GM12864 (cell line): ENCODE results near the gene CELA3B.

Experiments used
- DNase-seq: peaks from one replicate; pipeline ENCODE4 v3.0.0-alpha.2; 2011; ENCODE audit warnings: low read depth
- H3K4me3 ChIP-seq: 2 replicates; pipeline ENCODE4 v1.5.1; 2011; ENCODE audit warnings: mild to moderate bottlenecking, low read depth, low read length, control low read depth
- CTCF ChIP-seq: IDR thresholded peaks from 2 replicates; pipeline ENCODE4 v1.5.1; 2011; ENCODE audit warnings: low read depth, mild to moderate bottlenecking, moderate library complexity, low read length, control low read depth, inconsistent platforms; ENCODE audit errors: missing control alignments

The CELA3B gene

GRCh38 chr1:21933397-21934248 lies 43.2 kb upstream of the CELA3B start:
- no peak overlapping the region for H3K4me3 ChIP-seq
- TF ChIP-seq CTCF, result no peak
- no peak for DNase-seq

DNA sequence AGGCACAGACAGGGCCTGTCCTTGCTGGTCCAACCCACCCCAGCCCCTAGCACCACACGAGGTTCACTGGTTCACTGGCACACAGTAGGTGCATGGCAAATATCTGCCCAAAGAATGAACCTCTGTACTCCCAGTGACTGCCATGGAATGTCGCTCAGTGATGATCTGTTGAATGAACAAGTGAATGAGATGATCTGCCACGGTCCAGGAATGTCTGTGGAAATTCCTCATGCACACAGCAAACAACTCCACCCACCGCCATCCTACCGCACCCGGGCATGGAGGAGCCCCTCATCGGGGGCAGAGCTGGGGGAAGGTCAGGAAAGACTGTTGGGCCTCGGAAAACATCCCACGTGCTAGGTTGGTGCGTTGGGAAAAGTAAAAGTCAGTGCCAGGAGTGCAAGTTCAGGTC lies 41.4 kb upstream of the CELA3B start:
- TF ChIP-seq CTCF, result no peak
- H3K4me3 ChIP-seq, result no peak overlapping the region

DNA sequence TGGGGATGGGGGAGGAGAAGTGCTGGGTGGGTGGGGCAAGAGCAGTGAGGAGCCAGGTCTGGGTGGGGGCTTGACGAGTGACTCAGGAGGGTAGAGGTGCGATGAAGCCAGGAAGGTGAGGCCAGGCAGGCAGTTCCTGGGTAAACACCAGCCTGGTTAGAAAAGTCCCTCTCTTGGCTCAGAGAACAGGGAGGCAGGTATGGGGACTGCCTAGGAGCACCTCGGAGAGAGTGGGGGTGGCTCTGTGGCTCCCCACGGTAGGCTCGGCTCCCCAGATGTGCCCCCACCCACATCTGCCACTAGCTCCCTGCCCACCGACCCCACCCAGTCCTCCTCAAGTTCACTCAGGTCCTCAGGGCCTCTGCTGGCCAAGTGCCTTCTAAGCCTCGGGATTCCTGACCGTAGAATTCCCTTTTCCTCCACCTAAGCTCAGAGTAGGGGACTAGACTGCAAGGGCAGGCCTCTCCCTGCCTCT lies 40.9 kb upstream of the CELA3B start:
- DNase-seq, result no peak
- no peak overlapping the region for H3K4me3 ChIP-seq
- no peak for TF ChIP-seq CTCF

More for the DNA sequence above, 41.4 kb upstream of the CELA3B start:
- DNase-seq, result no peak

DNA sequence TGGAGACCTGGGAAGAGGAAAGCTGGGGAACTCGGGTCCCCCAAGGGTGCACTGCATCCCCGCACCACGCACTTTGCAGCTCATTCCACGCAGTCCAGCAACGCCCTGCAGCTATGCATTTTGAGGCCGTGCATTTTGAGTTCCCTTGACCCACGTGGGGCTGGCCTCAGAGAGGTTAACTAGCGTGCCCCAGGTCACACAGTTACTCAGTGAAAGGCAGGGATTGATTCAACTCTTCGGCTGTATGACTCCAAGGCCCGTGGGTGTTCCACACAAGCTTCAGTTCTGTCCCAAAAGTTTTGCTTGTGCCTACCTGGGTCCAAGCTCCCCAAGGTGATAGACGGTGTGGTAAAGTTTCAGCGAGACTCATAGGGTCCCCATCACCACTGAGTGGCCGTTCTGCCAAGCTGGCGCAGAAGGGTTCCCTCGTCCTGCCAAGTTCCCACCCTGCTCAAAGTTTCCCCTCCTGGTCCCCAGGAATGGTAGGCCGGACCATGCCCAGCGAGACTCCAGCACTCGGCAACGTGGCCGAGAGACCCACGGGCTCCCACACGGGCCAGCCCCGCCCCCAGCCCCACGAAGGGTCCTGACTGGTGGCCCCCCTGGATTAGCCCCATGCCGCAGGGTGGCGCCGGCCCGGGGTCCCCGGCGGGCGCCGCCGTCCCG lies 40.3 kb upstream of the CELA3B start:
- no peak for TF ChIP-seq CTCF
- peak overlapping the region; percentile 23 for H3K4me3 ChIP-seq
- DNase-seq, result no peak

DNA sequence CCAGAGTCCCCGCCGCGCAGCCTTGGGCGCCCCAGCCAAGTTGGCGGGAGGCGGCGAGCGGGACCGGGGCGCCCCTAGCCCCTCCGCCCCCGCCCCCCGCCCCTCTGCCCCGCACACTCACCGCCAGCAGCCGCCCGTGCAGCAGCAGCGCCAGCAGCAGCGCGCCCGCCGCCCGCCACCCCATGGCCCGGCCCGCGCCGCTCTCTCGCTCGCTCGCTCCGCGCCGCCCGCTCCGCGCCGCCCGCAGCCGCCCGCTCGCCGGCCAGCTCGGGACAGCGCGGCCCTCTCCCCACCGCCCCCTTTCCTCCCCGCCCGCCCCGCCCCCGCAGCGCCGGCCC lies 39.8 kb upstream of the CELA3B start, which contains the start of gene HSPG2:
TSS of gene HSPG2 (minus strand) at position 277 of the 338 bp plus-strand sequence. CDS start at position 184, 93 bp downstream.
- TF ChIP-seq CTCF, result no peak
- H3K4me3 ChIP-seq, result peak within 1 kb of the TSS; percentile 41
- no peak for DNase-seq

DNA sequence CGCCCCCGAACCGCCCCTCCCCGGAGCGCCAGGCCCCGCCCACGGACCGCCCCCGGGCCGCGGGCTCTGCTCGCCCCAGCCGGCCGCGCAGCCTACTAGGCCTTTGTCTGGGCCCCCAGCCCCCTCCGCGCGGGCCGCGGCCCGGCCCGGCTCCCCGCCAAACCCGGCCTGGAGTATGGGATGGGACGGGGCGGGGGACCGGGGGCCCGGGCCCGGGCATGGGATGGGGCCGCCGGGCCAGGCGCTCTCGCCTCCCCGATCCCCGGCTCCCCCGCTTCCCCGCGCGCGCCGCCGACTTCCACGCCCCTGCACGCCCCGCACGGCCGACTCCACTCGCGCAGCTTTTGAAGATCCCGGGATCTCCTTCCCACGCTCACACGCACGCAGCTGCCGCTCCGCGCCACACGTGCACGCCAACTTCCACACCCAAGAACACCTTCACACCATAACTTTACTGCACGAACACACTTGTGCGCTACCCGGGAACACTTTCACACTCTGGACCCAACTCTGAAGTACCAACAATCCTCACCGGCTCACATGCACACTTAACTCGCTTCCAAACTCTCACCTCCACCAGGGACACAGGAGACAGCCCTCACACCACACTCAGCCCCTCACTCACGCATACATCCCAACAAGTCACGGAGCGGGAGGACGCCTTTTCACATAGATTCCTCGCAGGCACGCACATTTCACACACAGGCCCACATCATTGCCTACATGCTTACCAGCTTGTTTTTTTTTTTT lies 39.3 kb upstream of the CELA3B start:
- peak overlapping the region; percentile 41 for H3K4me3 ChIP-seq
- TF ChIP-seq CTCF, result no peak
- DNase-seq, result no peak
